Neural progenitor cell (in vitro differentiated cells): Measurements from ENCODE around the gene UNCX. TPM values are rescaled to one million over a fixed set of nuclear protein-coding genes. Genes with fewer than 3 reads are reported as not detected.

ENCODE experiments used
- DNase-seq: peaks from one replicate; pipeline ENCODE4 v3.0.0-alpha.2; 2016; ENCODE audit warnings: low spot score
- H2AFZ ChIP-seq: fragments of 200-600 bp; sonication (generic); replicated peaks from 2 replicates; pipeline ENCODE4 v1.6.1; 2016; ENCODE audit warnings: antibody characterized with exemption
- H3F3A ChIP-seq: fragments of 200-600 bp; sonication (generic); 2 replicates; pipeline ENCODE4 v1.6.1; 2016; ENCODE audit warnings: antibody characterized with exemption, low read depth
- H3K27ac ChIP-seq: fragments of 200-600 bp; sonication (generic); 2 replicates; pipeline ENCODE4 v1.5.1; 2016; ENCODE audit warnings: mild to moderate bottlenecking
- H3K27me3 ChIP-seq: fragments of 200-600 bp; sonication (generic); 2 replicates; pipeline ENCODE4 v1.6.1; 2016; ENCODE audit warnings: mild to moderate bottlenecking, moderate library complexity
- H3K36me3 ChIP-seq: fragments of 200-600 bp; sonication (generic); 2 replicates; pipeline ENCODE4 v1.5.1; 2016
- H3K4me1 ChIP-seq: fragments of 200-600 bp; sonication (generic); 2 replicates; pipeline ENCODE4 v1.6.1; 2016; ENCODE audit warnings: mixed run types
- H3K4me2 ChIP-seq: fragments of 200-600 bp; sonication (generic); 2 replicates; pipeline ENCODE4 v1.6.1; 2016
- H3K4me3 ChIP-seq: fragments of 200-600 bp; sonication (generic); 2 replicates; pipeline ENCODE4 v1.5.1; 2016
- H3K79me2 ChIP-seq: fragments of 200-600 bp; sonication (generic); 2 replicates; pipeline ENCODE4 v1.6.1; 2016; ENCODE audit warnings: low read depth
- H3K9ac ChIP-seq: fragments of 200-600 bp; sonication (generic); 2 replicates; pipeline ENCODE4 v1.6.1; 2016
- H3K9me3 ChIP-seq: fragments of 200-600 bp; sonication (generic); 2 replicates; pipeline ENCODE4 v1.5.1; 2016; ENCODE audit warnings: low read depth
- H4K20me1 ChIP-seq: fragments of 200-600 bp; sonication (generic); 2 replicates; pipeline ENCODE4 v1.6.1; 2016; ENCODE audit warnings: low read depth
- H3K27ac Mint-ChIP-seq: 3 replicates; pipeline ENCODE4 v1.8.0; 2021; ENCODE audit warnings: mixed read lengths
- H3K27me3 Mint-ChIP-seq: 2 replicates; pipeline ENCODE4 v1.8.0; 2022; ENCODE audit warnings: low read depth, mild to moderate bottlenecking, inconsistent platforms, moderate library complexity, mixed read lengths; ENCODE audit not compliant: insufficient read depth
- H3K36me3 Mint-ChIP-seq: 3 replicates; pipeline ENCODE4 v1.8.0; 2021; ENCODE audit warnings: mixed read lengths
- H3K4me1 Mint-ChIP-seq: 3 replicates; pipeline ENCODE4 v1.8.0; 2021; ENCODE audit warnings: mixed read lengths
- H3K4me3 Mint-ChIP-seq: 3 replicates; pipeline ENCODE4 v1.8.0; 2021; ENCODE audit warnings: mild to moderate bottlenecking, moderate library complexity, mixed read lengths
- H3K9me3 Mint-ChIP-seq: 3 replicates; pipeline ENCODE4 v1.8.0; 2020; ENCODE audit warnings: mixed read lengths
- EZH2 ChIP-seq: fragments of 200-600 bp; sonication (generic); IDR thresholded peaks from 2 replicates; pipeline ENCODE4 v1.6.1; 2017; ENCODE audit warnings: antibody characterized with exemption, mild to moderate bottlenecking, moderate library complexity
- EZH2phosphoT487 ChIP-seq: fragments of 200-600 bp; sonication (generic); IDR thresholded peaks from 2 replicates; pipeline ENCODE4 v1.6.1; 2017; ENCODE audit warnings: antibody characterized with exemption
- total RNA-seq: library from RNA; depleted of rRNA; stranded (reverse); fragments of >200 nt; gene quantifications from 2 replicates; pipeline ENCODE4 v1.2.3, GENCODE V29; 2015; ENCODE audit warnings: low replicate concordance
- TF ChIP-seq, protein P1 (sequence below): fragments of 200-600 bp; sonication (generic); IDR thresholded peaks from 2 replicates; pipeline ENCODE4 v1.5.1; 2017; ENCODE audit warnings: antibody characterized with exemption, mild to moderate bottlenecking

UNCX gene
- total RNA-seq, 1 donor from 2014 or later = not detected

DNA sequence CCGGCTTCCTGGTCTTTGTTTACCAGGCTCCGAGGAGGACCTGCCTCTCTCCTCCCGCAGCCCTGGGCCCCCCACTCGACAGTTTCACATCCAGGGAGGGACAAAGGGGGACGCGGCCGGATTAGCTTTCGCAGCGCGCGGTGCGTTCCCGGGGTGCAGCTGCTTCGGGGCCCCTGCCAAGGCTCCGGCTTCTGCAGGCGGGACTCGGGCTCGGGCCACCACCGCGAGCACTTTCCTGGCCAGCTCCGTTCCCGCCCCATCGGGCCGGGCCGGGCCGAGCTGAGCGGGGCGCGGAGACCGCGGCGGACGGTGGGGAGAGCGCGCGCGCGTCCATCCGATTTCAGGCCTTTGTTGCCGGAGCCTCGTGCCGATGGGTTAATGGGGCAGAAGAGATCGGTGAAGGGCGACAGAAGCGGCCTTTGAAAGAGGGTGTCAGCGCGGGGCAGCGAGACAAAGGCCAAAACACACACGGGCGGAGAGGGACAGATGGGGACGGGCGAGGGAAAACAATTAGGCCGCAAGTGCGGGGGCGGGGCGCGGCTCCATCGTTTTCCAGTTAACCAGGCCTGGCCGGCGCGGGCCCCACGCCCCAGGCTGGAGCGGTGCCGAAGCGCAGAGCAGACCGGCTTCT lies 8.5 kb upstream of the UNCX start:
- H3K4me1 Mint-ChIP-seq = peaks cover 43% of the 10 kb centered on the region
- Histone ChIP-seq H3K4me2 (peak overlapping the region; percentile 67), H2AFZ (peak overlapping the region; percentile 27), H4K20me1 (peaks cover 65% of the 10 kb centered on the region), H3K27ac (no peak overlapping the region), H3K4me3 (peak overlapping the region; percentile 31), H3K9ac (no peak overlapping the region), H3K27me3 (peaks cover 100% of the 10 kb centered on the region), H3K4me1 (peaks cover 30% of the 10 kb centered on the region), H3K9me3 (no peaks in the 10 kb centered on the region), H3K79me2 (no peaks in the 10 kb centered on the region), H3F3A (peaks cover 68% of the 10 kb centered on the region), H3K36me3 (no peaks in the 10 kb centered on the region)
- H3K27me3 Mint-ChIP-seq = peaks cover 60% of the 10 kb centered on the region
- TF ChIP-seq EZH2 (peak; percentile 93), EZH2phosphoT487 (peak; percentile 85)
- TF ChIP-seq, protein P1, sequence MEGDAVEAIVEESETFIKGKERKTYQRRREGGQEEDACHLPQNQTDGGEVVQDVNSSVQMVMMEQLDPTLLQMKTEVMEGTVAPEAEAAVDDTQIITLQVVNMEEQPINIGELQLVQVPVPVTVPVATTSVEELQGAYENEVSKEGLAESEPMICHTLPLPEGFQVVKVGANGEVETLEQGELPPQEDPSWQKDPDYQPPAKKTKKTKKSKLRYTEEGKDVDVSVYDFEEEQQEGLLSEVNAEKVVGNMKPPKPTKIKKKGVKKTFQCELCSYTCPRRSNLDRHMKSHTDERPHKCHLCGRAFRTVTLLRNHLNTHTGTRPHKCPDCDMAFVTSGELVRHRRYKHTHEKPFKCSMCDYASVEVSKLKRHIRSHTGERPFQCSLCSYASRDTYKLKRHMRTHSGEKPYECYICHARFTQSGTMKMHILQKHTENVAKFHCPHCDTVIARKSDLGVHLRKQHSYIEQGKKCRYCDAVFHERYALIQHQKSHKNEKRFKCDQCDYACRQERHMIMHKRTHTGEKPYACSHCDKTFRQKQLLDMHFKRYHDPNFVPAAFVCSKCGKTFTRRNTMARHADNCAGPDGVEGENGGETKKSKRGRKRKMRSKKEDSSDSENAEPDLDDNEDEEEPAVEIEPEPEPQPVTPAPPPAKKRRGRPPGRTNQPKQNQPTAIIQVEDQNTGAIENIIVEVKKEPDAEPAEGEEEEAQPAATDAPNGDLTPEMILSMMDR = no peak
- peak overlapping the region; percentile 78 for H3K4me3 Mint-ChIP-seq
- H3K27ac Mint-ChIP-seq = no peak overlapping the region
- H3K36me3 Mint-ChIP-seq = no peaks in the 10 kb centered on the region
- DNase-seq = peak; percentile 93
- H3K9me3 Mint-ChIP-seq = no peaks in the 10 kb centered on the region

DNA sequence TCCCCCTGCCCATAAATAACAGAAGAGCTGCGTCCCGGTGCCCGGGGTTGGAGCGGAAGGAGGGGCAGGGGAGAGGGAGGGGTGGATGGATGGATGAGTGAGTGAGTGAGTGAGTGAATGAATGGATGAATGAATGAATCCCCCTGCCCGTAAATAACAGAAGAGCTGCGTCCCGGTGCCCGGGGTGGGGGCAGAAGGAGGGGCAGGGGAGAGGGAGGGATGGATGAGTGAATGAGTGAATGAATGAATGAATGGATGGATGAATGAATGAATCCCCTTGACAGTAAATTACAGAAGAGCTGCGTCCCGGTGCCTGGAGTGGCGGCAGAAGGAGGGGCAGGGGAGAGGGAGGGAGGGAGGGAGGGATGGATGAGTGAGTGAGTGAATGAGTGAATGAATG lies 7.6 kb upstream of the UNCX start:
- peak overlapping the region; percentile 31 for H3K4me3 ChIP-seq
- Mint-ChIP-seq H3K4me1 (peaks cover 38% of the 10 kb centered on the region), H3K9me3 (no peaks in the 10 kb centered on the region), H3K27ac (no peak overlapping the region), H3K27me3 (peaks cover 55% of the 10 kb centered on the region), H3K36me3 (no peaks in the 10 kb centered on the region), H3K4me3 (no peak overlapping the region)
- H3K4me2 ChIP-seq = peak overlapping the region; percentile 74
- H4K20me1 ChIP-seq = peaks cover 64% of the 10 kb centered on the region
- H3F3A ChIP-seq = peaks cover 70% of the 10 kb centered on the region
- H2AFZ ChIP-seq = no peak overlapping the region
- H3K4me1 ChIP-seq = peaks cover 30% of the 10 kb centered on the region
- no peaks in the 10 kb centered on the region for H3K9me3 ChIP-seq
- no peak overlapping the region for H3K9ac ChIP-seq
- H3K27me3 ChIP-seq = peaks cover 100% of the 10 kb centered on the region
- H3K36me3 ChIP-seq = no peaks in the 10 kb centered on the region
- TF ChIP-seq, protein P1 = no peak
- no peak for TF ChIP-seq EZH2phosphoT487
- TF ChIP-seq EZH2 = no peak
- no peaks in the 10 kb centered on the region for H3K79me2 ChIP-seq
- H3K27ac ChIP-seq = no peak overlapping the region
- DNase-seq = no peak

DNA sequence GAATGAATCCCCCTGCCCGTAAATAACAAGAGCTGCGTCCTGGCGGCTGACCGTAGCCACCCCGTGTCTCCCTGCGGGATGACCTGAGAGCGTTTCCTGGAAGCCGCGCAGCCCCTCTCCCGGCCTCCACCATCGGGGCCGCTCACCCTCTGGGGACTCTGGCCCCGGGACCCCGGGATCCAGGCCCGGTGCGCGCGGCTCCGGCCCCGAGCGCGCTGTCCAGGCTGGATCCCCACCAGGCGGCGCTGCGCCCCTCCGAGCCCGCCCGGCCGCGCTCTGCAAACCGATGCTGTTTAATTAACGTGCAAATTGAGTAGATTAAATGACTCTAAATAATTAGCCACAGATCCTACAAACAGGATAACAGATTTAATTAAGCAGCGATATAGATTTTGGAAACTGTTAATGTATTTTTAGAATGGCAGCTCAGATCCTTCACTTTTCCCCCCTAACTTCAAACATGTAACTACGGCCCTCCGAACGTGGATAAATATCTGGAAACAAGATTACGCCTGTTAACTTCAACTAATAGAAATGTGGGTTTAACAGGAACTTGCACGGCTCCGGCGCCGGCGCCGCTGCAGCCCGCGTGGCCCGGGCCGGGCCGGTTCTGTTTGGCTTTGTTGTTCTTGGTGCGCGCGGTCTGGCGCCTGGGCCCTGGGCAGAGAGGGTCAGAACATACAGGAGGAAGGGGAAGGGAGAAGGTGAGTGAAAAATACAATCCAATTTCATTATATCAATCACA lies 7.1 kb upstream of the UNCX start:
- no peaks in the 10 kb centered on the region for H3K79me2 ChIP-seq
- no peaks in the 10 kb centered on the region for H3K36me3 Mint-ChIP-seq
- no peak overlapping the region for H2AFZ ChIP-seq
- DNase-seq = peak; percentile 85
- no peaks in the 10 kb centered on the region for H3K9me3 Mint-ChIP-seq
- H4K20me1 ChIP-seq = peaks cover 64% of the 10 kb centered on the region
- H3K4me3 ChIP-seq = peak overlapping the region; percentile 33
- no peak overlapping the region for H3K27ac ChIP-seq
- H3K4me3 Mint-ChIP-seq = peak overlapping the region; percentile 55
- no peak overlapping the region for H3K27ac Mint-ChIP-seq
- peaks cover 34% of the 10 kb centered on the region for H3K4me1 ChIP-seq
- H3K36me3 ChIP-seq = no peaks in the 10 kb centered on the region
- H3F3A ChIP-seq = peaks cover 74% of the 10 kb centered on the region
- peak overlapping the region; percentile 74 for H3K4me2 ChIP-seq
- H3K9me3 ChIP-seq = no peaks in the 10 kb centered on the region
- H3K27me3 ChIP-seq = peaks cover 100% of the 10 kb centered on the region
- peaks cover 58% of the 10 kb centered on the region for H3K27me3 Mint-ChIP-seq
- peaks cover 36% of the 10 kb centered on the region for H3K4me1 Mint-ChIP-seq
- H3K9ac ChIP-seq = no peak overlapping the region
- TF ChIP-seq, protein P1 = peak; percentile 97
- TF ChIP-seq EZH2 = peak; percentile 91
- TF ChIP-seq EZH2phosphoT487 = peak; percentile 59
